Adrenal gland (tissue), 12 donors: ENCODE measurements around the gene NYNRIN. TPM values are rescaled to one million over a fixed set of nuclear protein-coding genes. Genes with fewer than 3 reads are reported as not detected.

Experiments used
- DNase-seq, 7 donors: peaks; one replicate each; pipeline ENCODE4 v3.0.0-alpha.2; 2019 to 2020
- H3K27ac ChIP-seq, 5 donors: fragments of 200-600 bp; sonication (generic) in 4 of 5; 1 replicate in 3 of 5; 2 replicates in 2 of 5; pipeline versions ENCODE4 v1.5.1 to v1.8.0; 2016 to 2020; ENCODE audit warnings: mild to moderate bottlenecking in 1 of 5
- H3K27me3 ChIP-seq: fragments of 200-600 bp; 2 replicates; pipeline ENCODE4 v1.8.0; 2021
- H3K36me3 ChIP-seq, 2 donors: fragments of 200-600 bp; replicated peaks in 1 of 2; 1 replicate in 1 of 2; 2 replicates in 1 of 2; pipeline versions ENCODE4 v1.5.1 to v1.8.0; 2018 to 2022
- H3K4me1 ChIP-seq, 2 donors: fragments of 200-600 bp; replicated peaks in 1 of 2; 1 replicate in 1 of 2; 2 replicates in 1 of 2; pipeline versions ENCODE4 v1.5.1 to v1.8.0; 2018 to 2021
- H3K4me3 ChIP-seq, 4 donors: fragments of 200-600 bp; sonication (generic) in 3 of 4; one replicate each; pipeline ENCODE4 v1.5.1; 2016 to 2018
- H3K9me3 ChIP-seq, 3 donors: fragments of 200-600 bp; sonication (generic) in 1 of 3; replicated peaks in 1 of 3; 1 replicate in 2 of 3; 2 replicates in 1 of 3; pipeline versions ENCODE4 v1.5.1 to v1.8.0; 2016 to 2021
- CTCF ChIP-seq, 6 experiments: fragments of 450-650 bp in 4 of 6; fragments of 200-600 bp in 2 of 6; sonication (generic) in 1 of 6; IDR thresholded peaks; 1 replicate in 5 of 6; 2 replicates in 1 of 6; pipeline versions ENCODE4 v1.5.1 to v1.8.0; 2016 to 2021; ENCODE audit warnings: antibody characterized with exemption in 6 of 6, mild to moderate bottlenecking in 2 of 6, moderate library complexity in 1 of 6
- POLR2A ChIP-seq, 2 donors: fragments of 450-650 bp; IDR thresholded peaks; one replicate each; pipeline ENCODE4 v1.6.1; 2017; ENCODE audit warnings: antibody characterized with exemption in 2 of 2, mild to moderate bottlenecking in 2 of 2, moderate library complexity in 1 of 2
- WGBS, 4 donors: extraction: QIAGEN DNeasy Blood & Tissue Kit in 2 of 4; methylation state at CpG; one replicate each; pipeline versions ENCODE4 v1.1.5 to v1.1.7; 2013 to 2017; 5-methylcytosine and 5-hydroxymethylcytosine counted together
- intact Hi-C, 2 donors: fragments of 100-400 bp; cut with DNase I; formaldehyde crosslinking; loops; one replicate each; pipeline versions ENCODE4 v1.14.1 to v1.15.0; 2022 to 2023
- polyA plus RNA-seq, 3 donors: library from polyadenylated mRNA; stranded (reverse); fragments of 200-250 nt in 2 of 3; fragments of 350-450 nt in 1 of 3; fragmentation: Illumina TruSeq in 1 of 3; extraction: RNeasy Lipid Tissue Mini Kit (QIAGEN cat#74804) in 1 of 3; gene quantifications; one replicate each; pipeline ENCODE4 v1.2.3, GENCODE V29; 2013 to 2014
- total RNA-seq, 9 donors: library from RNA; depleted of rRNA in 4 of 9; stranded (reverse); fragments of >200 nt in 4 of 9; fragments of 120-200 nt in 1 of 9; fragmentation: NEBNext Ultra II Directional in 1 of 9; extraction: Animal tissue kit (Norgen Biotek cat#: 25700) in 1 of 9; gene quantifications; one replicate each; pipeline versions ENCODE4 v1.1.0 to v1.2.4, GENCODE V29; 2013 to 2023
- donor health status: healthy with polysubstance abuse.
- donor health status: Bipolar disorder and iron deficiency.
- donor health status: DM: yes; HTN: yes; CAD: no.
- donor health status: DM: no; HTN: no; CAD: no.
- donor health status: DM: no; HTN: no; CAD: no.
- donor health status: DM: yes; HTN: yes; CAD: no.

NYNRIN gene
- total and polyA plus RNA-seq, 12 donors, result 2.2 to 11.0 (median 6.7) TPM

DNA sequence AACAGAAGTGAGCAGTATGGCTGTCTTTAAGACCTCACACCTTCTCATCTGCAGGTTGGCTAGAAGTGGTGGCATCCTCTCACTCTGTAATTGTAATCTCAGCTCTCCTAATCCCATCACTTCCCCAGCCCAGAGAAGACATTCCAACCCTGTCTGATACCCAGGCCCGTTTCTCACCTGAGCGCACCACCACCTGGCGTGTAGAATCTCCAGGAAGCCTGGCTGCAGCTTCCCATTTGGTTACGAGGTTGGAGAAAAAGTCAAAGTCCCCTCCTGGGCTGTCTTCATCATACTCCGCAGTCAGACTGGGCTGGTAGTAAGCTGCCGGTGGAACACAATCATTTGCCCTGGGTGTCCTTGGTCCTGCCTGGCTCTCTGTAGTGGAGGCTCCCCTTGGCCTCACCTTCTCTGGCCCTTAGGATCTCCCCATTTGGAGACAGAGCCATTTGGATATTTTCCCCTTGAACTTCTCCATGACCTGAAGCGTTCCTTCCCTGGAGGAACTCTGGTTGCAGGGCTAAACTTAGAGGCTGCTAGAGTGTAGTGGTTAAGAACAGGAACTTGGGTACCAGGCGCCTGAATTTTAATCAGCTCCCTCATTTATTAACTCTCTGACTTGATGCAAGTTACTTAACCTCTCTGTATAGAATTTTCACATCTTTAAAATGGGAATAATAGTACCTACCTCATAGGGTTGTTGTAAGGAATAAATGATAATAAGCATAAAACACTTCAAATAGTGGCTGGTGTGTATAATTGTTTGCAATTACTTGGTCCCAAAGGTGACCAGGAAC, 42.0 kb downstream of the NYNRIN start:
- H3K27ac ChIP-seq, result peak overlapping the region in 4 of 5 donors; percentile 30 to 100 (median 100)
- no peak for TF ChIP-seq CTCF (IDR thresholded peaks at IDR 0.05)
- TF ChIP-seq POLR2A (IDR thresholded peaks at IDR 0.05), result no peak
- no peaks in the 10 kb centered on the region for H3K9me3 ChIP-seq
- no peak overlapping the region for H3K4me3 ChIP-seq
- H3K36me3 ChIP-seq, result peaks cover 0 to 42% of the 10 kb centered on the region in 2 donors
- peaks cover 20 to 65% of the 10 kb centered on the region in 2 donors for H3K4me1 ChIP-seq
- no peaks in the 10 kb centered on the region for H3K27me3 ChIP-seq
- intact Hi-C loops, result loop anchor here in 1 of 2 donors (5.0 kb wide), 1 partner anchor 204 kb away; no protein-coding TSS in a partner anchor
- DNase-seq, result peak in 2 of 7 donors; percentile 20 to 59
- 70 to 74% (median 71%) methylated on average over 8 of the region's 8 CpGs for WGBS, 4 donors

DNA sequence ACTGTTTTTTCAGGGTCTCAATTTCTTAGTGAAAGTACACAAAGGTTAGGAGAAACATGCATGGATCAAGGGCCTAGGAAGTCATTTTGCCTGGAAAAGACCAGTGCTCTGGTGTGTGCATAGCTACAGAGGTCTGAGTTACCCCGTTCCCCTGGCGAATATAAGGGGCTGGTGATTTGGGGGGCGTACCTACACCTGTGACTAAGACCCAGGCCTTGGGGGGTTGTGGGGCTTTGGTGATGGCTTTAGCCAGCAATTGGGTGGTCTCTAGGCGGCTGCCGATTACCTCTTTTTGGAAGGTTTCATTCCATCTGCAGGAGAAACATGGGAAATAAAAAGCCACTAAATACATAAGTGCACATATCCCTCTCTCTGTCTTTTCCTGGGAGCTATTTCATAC, 42.7 kb downstream of the NYNRIN start:
- H3K27ac ChIP-seq, result peak overlapping the region; percentile 96 to 100 (median 99)
- H3K36me3 ChIP-seq, result peaks cover 0 to 36% of the 10 kb centered on the region in 2 donors
- peak overlapping the region in 3 of 4 donors; percentile 14 to 72 (median 49) for H3K4me3 ChIP-seq
- TF ChIP-seq POLR2A (IDR thresholded peaks at IDR 0.05), result no peak
- TF ChIP-seq CTCF (IDR thresholded peaks at IDR 0.05), result no peak
- intact Hi-C loops, result loop anchor here in 1 of 2 donors (5.0 kb wide), 1 partner anchor 204 kb away; no protein-coding TSS in a partner anchor
- no peaks in the 10 kb centered on the region for H3K9me3 ChIP-seq
- H3K4me1 ChIP-seq, result peaks cover 14 to 58% of the 10 kb centered on the region in 2 donors
- DNase-seq, result no peak
- no peaks in the 10 kb centered on the region for H3K27me3 ChIP-seq
- WGBS, 4 donors, result 46 to 62% (median 48%) methylated on average over 5 of the region's 5 CpGs

GRCh38 chr14:24441904-24442239, 43.1 kb downstream of the NYNRIN start:
- Histone ChIP-seq H3K27me3 (no peaks in the 10 kb centered on the region), H3K4me1 (peaks cover 14 to 54% of the 10 kb centered on the region in 2 donors), H3K27ac (peak overlapping the region; percentile 96 to 100 (median 99)), H3K9me3 (no peaks in the 10 kb centered on the region), H3K4me3 (peak overlapping the region in 3 of 4 donors; percentile 14 to 72 (median 49)), H3K36me3 (peaks cover 0 to 34% of the 10 kb centered on the region in 2 donors)
- intact Hi-C loops, result loop anchor here in 1 of 2 donors (5.0 kb wide), 1 partner anchor 205 kb away; no protein-coding TSS in a partner anchor
- 0 to 3% (median 2%) methylated on average over 5 to 12 of the region's 12 CpGs for WGBS, 4 donors
- TF ChIP-seq CTCF (IDR thresholded peaks at IDR 0.05) (peak in 1 of 6 experiments; percentile 16), POLR2A (IDR thresholded peaks at IDR 0.05) (no peak)
- no peak for DNase-seq

DNA sequence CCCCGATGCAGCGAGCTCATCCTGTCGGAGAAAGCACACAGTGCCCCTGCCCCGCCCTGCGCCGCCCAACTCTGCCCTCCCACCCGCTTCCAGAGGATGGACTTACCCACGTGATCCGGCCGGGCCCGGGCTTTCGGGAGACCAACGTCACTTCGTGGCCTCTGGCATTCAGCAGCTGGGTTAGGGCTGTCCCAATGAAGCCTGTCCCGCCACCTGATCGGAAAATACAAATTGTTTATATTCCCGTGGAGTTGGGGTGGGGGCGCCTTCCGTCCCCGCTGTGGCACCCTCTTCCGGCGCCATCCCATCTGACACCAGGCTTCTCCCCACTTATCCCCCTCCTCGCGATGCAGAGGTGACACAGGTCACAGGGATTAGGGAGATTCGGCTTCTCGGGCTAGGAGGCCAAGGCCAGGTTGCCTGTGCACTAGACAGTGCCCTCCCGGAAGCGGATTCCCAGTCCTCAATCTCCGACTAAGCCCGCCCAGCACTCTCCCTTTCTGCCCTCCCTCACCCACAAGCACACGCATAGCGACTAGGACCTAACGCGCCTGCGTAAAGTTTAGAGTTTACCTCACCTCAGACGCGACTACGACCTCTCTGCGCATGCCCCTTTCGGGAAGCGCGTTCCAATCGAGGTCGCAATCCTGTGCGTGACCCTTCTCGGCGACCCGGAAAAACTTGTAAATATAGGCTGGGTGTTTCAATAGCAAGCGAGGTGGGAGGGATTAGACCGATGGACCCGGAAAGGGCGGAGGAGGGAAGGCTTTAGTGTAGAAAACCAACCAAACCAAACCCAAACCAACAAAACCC, 43.6 kb downstream of the NYNRIN start, which contains the start of gene SDR39U1:
TSS of gene SDR39U1 (minus strand) at position 537 of the 813 bp plus-strand sequence. CDS start at position 530, 7 bp downstream.
- no peaks in the 10 kb centered on the region for H3K9me3 ChIP-seq
- 0 to 1% (median 0%) methylated on average over 31 to 52 of the region's 52 CpGs for WGBS, 4 donors
- H3K27me3 ChIP-seq, result no peaks in the 10 kb centered on the region
- H3K27ac ChIP-seq, result peak within 1 kb of the TSS; percentile 96 to 100 (median 99)
- H3K4me1 ChIP-seq, result peaks cover 14 to 48% of the 10 kb centered on the region in 2 donors
- DNase-seq, result peak; percentile 96 to 99 (median 98)
- H3K36me3 ChIP-seq, result peaks cover 0 to 28% of the 10 kb centered on the region in 2 donors
- peak in 1 of 6 experiments; percentile 2 for TF ChIP-seq CTCF (IDR thresholded peaks at IDR 0.05)
- TF ChIP-seq POLR2A (IDR thresholded peaks at IDR 0.05), result peak; percentile 91 to 97
- peak within 1 kb of the TSS in 3 of 4 donors; percentile 14 to 72 (median 49) for H3K4me3 ChIP-seq
- intact Hi-C loops, result loop anchor here in 1 of 2 donors (5.0 kb wide), 1 partner anchor 205 kb away; no protein-coding TSS in a partner anchor
